HepG2 (cell line): ENCODE measurements around the gene CASKIN2. TPM values are rescaled to one million over a fixed set of nuclear protein-coding genes. Genes with fewer than 3 reads are reported as not detected.
A peak's percentile ranks its signal among the peaks of the same experiment; 100 is the strongest.

Source experiments
- HOXA9 ChIP-seq: sonication (generic); formaldehyde crosslinking; IDR thresholded peaks from 2 replicates; pipeline ENCODE4 v1.8.1; 2022; ENCODE audit warnings: missing genetic modification reagents, mild to moderate bottlenecking, moderate library complexity, borderline replicate concordance
- KDM1A ChIP-seq: IDR thresholded peaks from 2 replicates; pipeline ENCODE4 v1.6.1; 2016; ENCODE audit warnings: missing compliant biosample characterization
- KLF15 ChIP-seq: sonication (generic); formaldehyde crosslinking; IDR thresholded peaks from 2 replicates; pipeline ENCODE4 v1.8.1; 2023; ENCODE audit warnings: borderline replicate concordance, mild to moderate bottlenecking, inconsistent platforms, missing genetic modification reagents, mixed read lengths
- MYNN ChIP-seq: sonication (generic); formaldehyde crosslinking; IDR thresholded peaks from 2 replicates; pipeline ENCODE4 v1.4.0; 2020; ENCODE audit warnings: mild to moderate bottlenecking, low read depth, missing genetic modification reagents
- NFKB2 ChIP-seq: sonication (generic); formaldehyde crosslinking; IDR thresholded peaks from 2 replicates; pipeline ENCODE4 v1.4.0; 2020; ENCODE audit warnings: missing genetic modification reagents, borderline replicate concordance
- PAX8 ChIP-seq: sonication (generic); formaldehyde crosslinking; IDR thresholded peaks from 2 replicates; pipeline ENCODE4 v1.8.0; 2022; ENCODE audit warnings: mild to moderate bottlenecking, missing genetic modification reagents, borderline replicate concordance
- SALL2 ChIP-seq: sonication (generic); formaldehyde crosslinking; IDR thresholded peaks from 2 replicates; pipeline ENCODE4 v1.8.1; 2023; ENCODE audit warnings: mild to moderate bottlenecking, missing genetic modification reagents, inconsistent platforms
- SETDB1 ChIP-seq: sonication (generic); formaldehyde crosslinking; IDR thresholded peaks from 2 replicates; pipeline ENCODE4 v1.5.1; 2020; ENCODE audit warnings: missing genetic modification reagents, mild to moderate bottlenecking, borderline replicate concordance
- SNAI1 ChIP-seq: sonication (generic); formaldehyde crosslinking; IDR thresholded peaks from 2 replicates; pipeline ENCODE4 v1.5.0; 2020; ENCODE audit warnings: mild to moderate bottlenecking, missing genetic modification reagents, borderline replicate concordance
- TOPORS ChIP-seq: sonication (generic); formaldehyde crosslinking; IDR thresholded peaks from 2 replicates; pipeline ENCODE4 v1.8.0; 2023; ENCODE audit warnings: mild to moderate bottlenecking, missing genetic modification reagents
- ZNF766 ChIP-seq: sonication (generic); formaldehyde crosslinking; IDR thresholded peaks from 2 replicates; pipeline ENCODE4 v1.5.0; 2020; ENCODE audit warnings: missing genetic modification reagents, borderline replicate concordance
- ZNF768 ChIP-seq: sonication (generic); formaldehyde crosslinking; IDR thresholded peaks from 2 replicates; pipeline ENCODE4 v1.4.0; 2020; ENCODE audit warnings: missing genetic modification reagents
- ZNF775 ChIP-seq: sonication (generic); formaldehyde crosslinking; IDR thresholded peaks from 2 replicates; pipeline ENCODE4 v1.4.0; 2020; ENCODE audit warnings: missing genetic modification reagents, mild to moderate bottlenecking, moderate library complexity, borderline replicate concordance
- polyA plus RNA-seq, 8 experiments: library from polyadenylated mRNA; depleted of rRNA in 3 of 8; stranded (reverse) in 7 of 8; unstranded in 1 of 8; fragments of >200 nt; fragmentation: Illumina TruSeq in 4 of 8; extraction: Trizol in 4 of 8; gene quantifications; 2 replicates each; pipeline versions ENCODE4 v1.2.1 to v1.2.3, GENCODE V29; 2011 to 2016; ENCODE audit warnings: low read depth in 4 of 8, missing spikeins in 1 of 8, mixed read lengths in 1 of 8; ENCODE audit not compliant: insufficient read depth in 1 of 8
- total RNA-seq, 5 experiments: library from RNA; depleted of rRNA; stranded (reverse); fragments of >200 nt; fragmentation: Illumina TruSeq; extraction: Trizol; gene quantifications; 2 replicates each; pipeline ENCODE4 v1.2.3, GENCODE V29; 2016; ENCODE audit warnings: low read depth in 1 of 5
- TF ChIP-seq, protein P1 (sequence below): sonication (generic); formaldehyde crosslinking; IDR thresholded peaks from 2 replicates; pipeline ENCODE4 v1.8.1; 2022; ENCODE audit warnings: low read depth, mild to moderate bottlenecking, missing genetic modification reagents
- TF ChIP-seq, protein P2 (sequence below): sonication (generic); formaldehyde crosslinking; IDR thresholded peaks from 2 replicates; pipeline ENCODE4 v1.4.0; 2020; ENCODE audit warnings: mild to moderate bottlenecking, low read depth, missing genetic modification reagents
- TF ChIP-seq, protein P3 (sequence below): IDR thresholded peaks from 2 replicates; pipeline ENCODE4 v1.6.1; 2012; ENCODE audit warnings: inconsistent platforms
- TF ChIP-seq, protein P4 (sequence below): sonication (generic); formaldehyde crosslinking; IDR thresholded peaks from 2 replicates; pipeline ENCODE4 v1.8.1; 2023; ENCODE audit warnings: mild to moderate bottlenecking, moderate library complexity, missing genetic modification reagents
- TF ChIP-seq, protein P5 (sequence below): sonication (generic); formaldehyde crosslinking; IDR thresholded peaks from 2 replicates; pipeline ENCODE4 v1.4.0; 2020; ENCODE audit warnings: mild to moderate bottlenecking, missing genetic modification reagents
- TF ChIP-seq, protein P6 (sequence below): sonication (generic); formaldehyde crosslinking; IDR thresholded peaks from 2 replicates; pipeline ENCODE4 v1.4.0; 2020; ENCODE audit warnings: missing genetic modification reagents

Gene CASKIN2
- total and polyA plus RNA-seq, 2 of the 13 experiments (the other 11 are each of a cell fraction or from before 2014, with no cell fraction given) = 5.2 to 7.8 TPM

DNA sequence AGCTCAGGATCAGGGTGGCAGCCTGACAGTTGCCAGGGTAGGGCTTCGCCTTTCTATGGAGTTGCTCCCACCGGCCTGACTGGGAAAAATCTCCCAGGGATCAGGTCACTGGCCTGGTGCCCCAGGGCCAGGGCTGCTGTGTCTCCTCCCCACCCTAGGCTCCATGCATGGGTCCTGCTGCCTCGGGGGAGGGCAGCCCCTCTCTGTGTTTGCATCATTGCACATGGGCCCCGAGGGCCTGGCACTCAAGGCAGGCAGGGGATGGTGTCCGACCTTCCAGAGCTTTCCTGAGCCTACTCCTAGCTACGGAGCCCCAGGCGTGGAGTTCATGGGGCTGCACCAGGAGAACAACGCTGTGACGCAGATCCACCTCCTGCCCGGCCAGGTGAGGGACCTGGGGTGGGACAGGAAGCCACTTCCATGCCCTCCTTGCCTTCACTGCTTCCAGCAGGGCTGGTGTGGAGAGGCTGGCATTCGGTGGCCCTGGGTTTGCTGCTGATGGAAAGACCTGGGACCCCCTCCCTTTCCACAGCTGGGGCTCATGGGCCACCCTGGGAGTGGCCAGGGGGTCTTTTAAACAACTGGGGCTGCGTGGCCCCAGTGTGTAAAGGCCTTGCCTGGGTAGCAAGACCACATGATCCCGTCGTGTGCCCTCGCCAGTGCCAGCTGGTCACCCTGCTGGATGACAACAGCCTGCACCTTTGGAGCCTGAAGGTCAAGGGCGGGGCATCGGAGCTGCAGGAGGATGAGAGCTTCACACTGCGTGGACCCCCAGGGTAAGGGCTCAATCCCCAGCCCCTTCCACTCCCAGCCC, 42.7 kb upstream of the CASKIN2 start (continued):
- TF ChIP-seq, protein P1, sequence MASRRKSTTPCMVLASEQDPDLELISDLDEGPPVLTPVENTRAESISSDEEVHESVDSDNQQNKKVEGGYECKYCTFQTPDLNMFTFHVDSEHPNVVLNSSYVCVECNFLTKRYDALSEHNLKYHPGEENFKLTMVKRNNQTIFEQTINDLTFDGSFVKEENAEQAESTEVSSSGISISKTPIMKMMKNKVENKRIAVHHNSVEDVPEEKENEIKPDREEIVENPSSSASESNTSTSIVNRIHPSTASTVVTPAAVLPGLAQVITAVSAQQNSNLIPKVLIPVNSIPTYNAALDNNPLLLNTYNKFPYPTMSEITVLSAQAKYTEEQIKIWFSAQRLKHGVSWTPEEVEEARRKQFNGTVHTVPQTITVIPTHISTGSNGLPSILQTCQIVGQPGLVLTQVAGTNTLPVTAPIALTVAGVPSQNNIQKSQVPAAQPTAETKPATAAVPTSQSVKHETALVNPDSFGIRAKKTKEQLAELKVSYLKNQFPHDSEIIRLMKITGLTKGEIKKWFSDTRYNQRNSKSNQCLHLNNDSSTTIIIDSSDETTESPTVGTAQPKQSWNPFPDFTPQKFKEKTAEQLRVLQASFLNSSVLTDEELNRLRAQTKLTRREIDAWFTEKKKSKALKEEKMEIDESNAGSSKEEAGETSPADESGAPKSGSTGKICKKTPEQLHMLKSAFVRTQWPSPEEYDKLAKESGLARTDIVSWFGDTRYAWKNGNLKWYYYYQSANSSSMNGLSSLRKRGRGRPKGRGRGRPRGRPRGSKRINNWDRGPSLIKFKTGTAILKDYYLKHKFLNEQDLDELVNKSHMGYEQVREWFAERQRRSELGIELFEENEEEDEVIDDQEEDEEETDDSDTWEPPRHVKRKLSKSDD (CRISPR knock-in tag) = 0 out of 2 replicates have a peak, but pooled peaks have one; percentile 56
- TF ChIP-seq HOXA9 (CRISPR knock-in tag) = no peak
- TF ChIP-seq, protein P2, sequence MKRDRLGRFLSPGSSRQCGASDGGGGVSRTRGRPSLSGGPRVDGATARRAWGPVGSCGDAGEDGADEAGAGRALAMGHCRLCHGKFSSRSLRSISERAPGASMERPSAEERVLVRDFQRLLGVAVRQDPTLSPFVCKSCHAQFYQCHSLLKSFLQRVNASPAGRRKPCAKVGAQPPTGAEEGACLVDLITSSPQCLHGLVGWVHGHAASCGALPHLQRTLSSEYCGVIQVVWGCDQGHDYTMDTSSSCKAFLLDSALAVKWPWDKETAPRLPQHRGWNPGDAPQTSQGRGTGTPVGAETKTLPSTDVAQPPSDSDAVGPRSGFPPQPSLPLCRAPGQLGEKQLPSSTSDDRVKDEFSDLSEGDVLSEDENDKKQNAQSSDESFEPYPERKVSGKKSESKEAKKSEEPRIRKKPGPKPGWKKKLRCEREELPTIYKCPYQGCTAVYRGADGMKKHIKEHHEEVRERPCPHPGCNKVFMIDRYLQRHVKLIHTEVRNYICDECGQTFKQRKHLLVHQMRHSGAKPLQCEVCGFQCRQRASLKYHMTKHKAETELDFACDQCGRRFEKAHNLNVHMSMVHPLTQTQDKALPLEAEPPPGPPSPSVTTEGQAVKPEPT (CRISPR knock-in tag) = 0 out of 2 replicates have a peak, but pooled peaks have one; percentile 6
- TF ChIP-seq, protein P3, sequence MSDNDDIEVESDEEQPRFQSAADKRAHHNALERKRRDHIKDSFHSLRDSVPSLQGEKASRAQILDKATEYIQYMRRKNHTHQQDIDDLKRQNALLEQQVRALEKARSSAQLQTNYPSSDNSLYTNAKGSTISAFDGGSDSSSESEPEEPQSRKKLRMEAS = no peak
- TF ChIP-seq NFKB2 (CRISPR knock-in tag) = peak; percentile 6; the same call in 1 of the 2 replicates
- TF ChIP-seq PAX8 (CRISPR knock-in tag) = no peak
- no peak for TF ChIP-seq TOPORS (CRISPR knock-in tag)
- no peak for TF ChIP-seq ZNF775 (CRISPR knock-in tag)
- TF ChIP-seq, protein P4, sequence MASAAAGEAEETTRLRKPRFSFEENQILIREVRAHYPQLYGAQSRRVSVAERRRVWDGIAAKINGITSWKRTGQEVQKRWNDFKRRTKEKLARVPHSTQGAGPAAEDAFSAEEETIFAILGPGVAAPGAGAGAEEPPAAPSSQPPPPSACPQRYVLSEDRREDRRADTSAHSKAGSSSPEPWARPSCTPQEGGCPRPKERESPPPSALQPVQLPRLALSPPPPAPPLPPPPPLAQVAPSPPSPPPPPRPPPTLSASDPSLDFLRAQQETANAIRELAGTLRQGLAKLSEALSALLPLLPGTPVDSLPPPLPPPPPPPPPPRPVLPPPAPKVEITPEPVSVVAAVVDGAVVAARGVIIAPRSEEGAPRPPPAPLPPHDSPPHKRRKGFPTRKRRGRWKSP (CRISPR knock-in tag) = no peak
- TF ChIP-seq KDM1A (CRISPR knock-in tag) = 0 out of 2 replicates have a peak, but pooled peaks have one; percentile 3
- TF ChIP-seq ZNF766 (CRISPR knock-in tag) = peak; percentile 17; the same call in 1 of the 2 replicates
- TF ChIP-seq, protein P5, sequence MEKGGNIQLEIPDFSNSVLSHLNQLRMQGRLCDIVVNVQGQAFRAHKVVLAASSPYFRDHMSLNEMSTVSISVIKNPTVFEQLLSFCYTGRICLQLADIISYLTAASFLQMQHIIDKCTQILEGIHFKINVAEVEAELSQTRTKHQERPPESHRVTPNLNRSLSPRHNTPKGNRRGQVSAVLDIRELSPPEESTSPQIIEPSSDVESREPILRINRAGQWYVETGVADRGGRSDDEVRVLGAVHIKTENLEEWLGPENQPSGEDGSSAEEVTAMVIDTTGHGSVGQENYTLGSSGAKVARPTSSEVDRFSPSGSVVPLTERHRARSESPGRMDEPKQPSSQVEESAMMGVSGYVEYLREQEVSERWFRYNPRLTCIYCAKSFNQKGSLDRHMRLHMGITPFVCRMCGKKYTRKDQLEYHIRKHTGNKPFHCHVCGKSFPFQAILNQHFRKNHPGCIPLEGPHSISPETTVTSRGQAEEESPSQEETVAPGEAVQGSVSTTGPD (CRISPR knock-in tag) = peak; percentile 42; the same call in 1 of the 2 replicates
- TF ChIP-seq SNAI1 (CRISPR knock-in tag) = 0 out of 2 replicates have a peak, but pooled peaks have one; percentile 17
- TF ChIP-seq, protein P6, sequence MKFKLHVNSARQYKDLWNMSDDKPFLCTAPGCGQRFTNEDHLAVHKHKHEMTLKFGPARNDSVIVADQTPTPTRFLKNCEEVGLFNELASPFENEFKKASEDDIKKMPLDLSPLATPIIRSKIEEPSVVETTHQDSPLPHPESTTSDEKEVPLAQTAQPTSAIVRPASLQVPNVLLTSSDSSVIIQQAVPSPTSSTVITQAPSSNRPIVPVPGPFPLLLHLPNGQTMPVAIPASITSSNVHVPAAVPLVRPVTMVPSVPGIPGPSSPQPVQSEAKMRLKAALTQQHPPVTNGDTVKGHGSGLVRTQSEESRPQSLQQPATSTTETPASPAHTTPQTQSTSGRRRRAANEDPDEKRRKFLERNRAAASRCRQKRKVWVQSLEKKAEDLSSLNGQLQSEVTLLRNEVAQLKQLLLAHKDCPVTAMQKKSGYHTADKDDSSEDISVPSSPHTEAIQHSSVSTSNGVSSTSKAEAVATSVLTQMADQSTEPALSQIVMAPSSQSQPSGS (CRISPR knock-in tag) = 0 out of 2 replicates have a peak, but pooled peaks have one; percentile 1
- TF ChIP-seq MYNN (CRISPR knock-in tag) = no peak
- TF ChIP-seq SETDB1 (CRISPR knock-in tag) = no peak
- TF ChIP-seq KLF15 (CRISPR knock-in tag) = no peak
- TF ChIP-seq SALL2 (CRISPR knock-in tag) = no peak
- TF ChIP-seq ZNF768 = peak; percentile 47; the same call in 1 of the 2 replicates
